ENCODE results near the gene GJA4. TPM values are rescaled to one million over a fixed set of nuclear protein-coding genes. Genes with fewer than 3 reads are reported as not detected.

The GJA4 gene
- total and polyA plus RNA-seq, 8 donors = 21.1 to 34.7 (median 29.1) TPM

DNA sequence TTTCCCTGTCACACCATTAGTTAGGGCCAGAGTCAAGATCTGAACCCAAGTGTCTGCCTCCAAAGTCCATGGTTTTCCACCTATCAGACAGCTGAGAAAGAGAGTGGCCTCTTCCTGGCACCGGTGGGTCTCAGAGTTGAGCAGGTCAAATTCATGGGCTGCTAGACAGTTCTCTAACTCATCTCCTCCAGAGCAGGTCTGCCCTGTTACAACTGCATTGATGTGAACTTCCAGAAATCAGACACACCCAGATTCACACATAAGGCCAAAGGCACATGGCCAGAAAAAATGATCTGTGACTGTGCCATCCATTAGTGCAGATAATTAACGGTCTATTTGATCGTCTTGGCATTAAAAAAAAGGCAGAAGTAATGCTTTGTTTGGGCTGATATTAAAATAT lies 49.3 kb downstream of the GJA4 start:
- H3K4me1 ChIP-seq = peaks cover 0 to 22% of the 10 kb centered on the region in 2 donors
- no peaks in the 10 kb centered on the region for H3K27me3 ChIP-seq
- DNase-seq = no peak
- no peak for ATAC-seq
- no peak for TF ChIP-seq CTCF (IDR thresholded peaks at IDR 0.05)
- H3K36me3 ChIP-seq = no peaks in the 10 kb centered on the region
- H3K9me3 ChIP-seq = no peaks in the 10 kb centered on the region
- intact Hi-C loops (cut with DNase I) = no loop called here
- no peak overlapping the region for H3K4me3 ChIP-seq
- H3K27ac ChIP-seq = peak overlapping the region in 1 of 2 donors; percentile 42

DNA sequence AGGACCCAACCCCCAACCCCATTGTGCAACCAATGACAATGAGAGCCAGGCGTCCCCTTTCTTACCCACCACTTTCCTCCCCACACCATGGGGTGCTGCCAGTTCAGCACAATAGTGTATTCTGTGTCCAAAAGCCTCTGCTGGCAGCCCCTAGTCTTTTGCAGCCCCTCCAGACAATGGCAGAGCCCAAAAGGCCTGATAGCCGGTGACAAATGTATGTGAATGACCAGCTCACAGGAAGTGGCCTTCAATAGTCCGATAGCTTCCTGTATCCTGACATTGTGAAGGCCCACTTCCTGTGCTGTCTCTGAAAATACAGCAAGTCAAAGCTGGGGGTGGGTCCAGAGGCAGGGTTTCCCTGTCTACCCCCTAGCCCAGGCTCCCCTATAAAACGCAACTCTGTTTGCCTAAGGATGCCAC lies 50.2 kb downstream of the GJA4 start:
- TF ChIP-seq CTCF (IDR thresholded peaks at IDR 0.05) = no peak
- peak overlapping the region; percentile 42 to 57 for H3K27ac ChIP-seq
- ATAC-seq (peak; percentile 36), DNase-seq (no peak)
- H3K27me3 ChIP-seq = no peaks in the 10 kb centered on the region
- intact Hi-C loops (cut with DNase I) = no loop called here
- peaks cover 0 to 9% of the 10 kb centered on the region in 2 donors for H3K36me3 ChIP-seq
- H3K4me3 ChIP-seq = no peak overlapping the region
- H3K4me1 ChIP-seq = peaks cover 0 to 29% of the 10 kb centered on the region in 2 donors
- H3K9me3 ChIP-seq = no peaks in the 10 kb centered on the region

DNA sequence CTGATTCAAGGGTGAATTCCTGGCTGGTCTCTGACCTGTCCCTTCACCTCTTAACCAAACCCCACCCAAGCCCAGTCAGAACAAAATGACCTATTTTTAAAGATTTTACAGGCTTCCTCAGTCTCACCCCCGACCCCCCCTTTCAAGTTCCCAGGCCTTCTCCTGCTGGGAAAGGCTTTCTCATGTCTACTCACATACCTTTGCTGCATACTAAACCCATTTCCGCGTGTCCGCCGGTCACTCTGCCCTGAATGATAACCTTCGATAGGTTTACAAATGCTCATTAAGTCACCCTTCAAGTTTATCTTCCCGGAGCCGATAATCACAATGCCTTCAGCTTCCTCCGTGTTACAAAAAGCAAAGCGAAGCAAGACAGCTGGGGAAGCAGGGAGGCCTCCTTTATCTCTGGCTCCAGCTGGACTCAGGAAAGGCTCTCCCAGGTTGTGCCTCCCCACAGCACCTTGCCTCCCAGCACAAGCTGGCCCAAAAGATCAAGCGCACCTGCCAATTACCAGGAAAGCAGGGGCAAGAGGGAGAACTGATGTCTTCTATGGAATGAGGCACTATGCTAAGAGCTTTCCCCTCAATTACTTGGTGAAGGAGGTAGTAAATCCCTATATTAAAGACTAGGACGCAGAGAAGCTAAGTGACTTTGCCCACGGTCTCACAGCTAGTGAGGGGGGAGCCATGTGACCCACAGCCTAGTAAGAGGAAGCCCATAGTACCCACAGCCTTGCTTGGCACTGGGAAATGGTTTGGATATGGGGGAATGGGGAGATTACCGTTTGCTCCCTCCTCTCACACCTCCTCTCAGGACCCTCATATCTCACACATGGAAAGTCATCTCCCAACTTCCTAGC lies 50.8 kb downstream of the GJA4 start:
- DNase-seq (no peak), ATAC-seq (no peak)
- H3K4me1 ChIP-seq = peaks cover 0 to 35% of the 10 kb centered on the region in 2 donors
- peak overlapping the region; percentile 42 to 57 for H3K27ac ChIP-seq
- no peak overlapping the region for H3K4me3 ChIP-seq
- no peaks in the 10 kb centered on the region for H3K9me3 ChIP-seq
- intact Hi-C loops (cut with DNase I) = no loop called here
- H3K36me3 ChIP-seq = peaks cover 0 to 15% of the 10 kb centered on the region in 2 donors
- no peaks in the 10 kb centered on the region for H3K27me3 ChIP-seq
- TF ChIP-seq CTCF (IDR thresholded peaks at IDR 0.05) = no peak

- intact Hi-C loops (cut with DNase I) = no loop called here
- Histone ChIP-seq H3K27ac (peak overlapping the region in 1 of 2 donors; percentile 42), H3K9me3 (no peaks in the 10 kb centered on the region), H3K36me3 (peaks cover 0 to 19% of the 10 kb centered on the region in 2 donors), H3K4me1 (peaks cover 0 to 40% of the 10 kb centered on the region in 2 donors), H3K27me3 (no peaks in the 10 kb centered on the region), H3K4me3 (no peak overlapping the region)
- ATAC-seq = peak; percentile 35
- TF ChIP-seq CTCF (IDR thresholded peaks at IDR 0.05) = no peak
- DNase-seq = no peak
These were observed 51.4 kb downstream of the GJA4 start for GRCh38 chr1:34844252-34844634.

Other genes with a start within 250 kb of the GJA4 start
- under 1 TPM in 1 of 2 donors, not detected in 1; 0.21 TPM for gene GJB5, start 38.0 kb upstream of the GJA4 start, total RNA-seq
- gene GJB5, start 38.0 kb upstream of the GJA4 start, polyA plus RNA-seq (ENCODE audit: insufficient read length in 6 of 6) = under 1 TPM in 5 of 6 donors, not detected in 1; 0.17 to 0.43 (median 0.24) TPM
- gene GJB4, start 33.3 kb upstream of the GJA4 start, total RNA-seq = not detected
- gene GJB4, start 33.3 kb upstream of the GJA4 start, polyA plus RNA-seq (ENCODE audit: insufficient read length in 6 of 6) = under 1 TPM in 2 of 6 donors, not detected in 4; 0.06 to 0.08 TPM
- 1 to 10 TPM in 1 of 2 donors, under 1 TPM in 1; 0.68 to 2.0 TPM for gene GJB3, start 11.8 kb upstream of the GJA4 start, total RNA-seq
- gene GJB3, start 11.8 kb upstream of the GJA4 start, polyA plus RNA-seq (ENCODE audit: insufficient read length in 6 of 6) = under 1 TPM in 2 of 6 donors, not detected in 4; 0.15 to 0.26 TPM
- gene SMIM12, start 66.8 kb downstream of the GJA4 start, total RNA-seq = 10 to 100 TPM; 29.2 to 53.0 TPM
- gene SMIM12, start 66.8 kb downstream of the GJA4 start, polyA plus RNA-seq (ENCODE audit: insufficient read length in 6 of 6) = 10 to 100 TPM; 21.4 to 32.7 (median 25.8) TPM
- gene DLGAP3, start 136.7 kb downstream of the GJA4 start, total RNA-seq = under 1 TPM; 0.12 to 0.42 TPM
- under 1 TPM; 0.11 to 0.46 (median 0.13) TPM for gene DLGAP3, start 136.7 kb downstream of the GJA4 start, polyA plus RNA-seq (ENCODE audit: insufficient read length in 6 of 6)
- 10 to 100 TPM; 35.2 to 43.1 TPM for gene TMEM35B, start 192.3 kb downstream of the GJA4 start, total RNA-seq
- gene TMEM35B, start 192.3 kb downstream of the GJA4 start, polyA plus RNA-seq (ENCODE audit: insufficient read length in 6 of 6) = 10 to 100 TPM; 28.1 to 33.3 (median 29.5) TPM
- gene ZMYM6, start 238.9 kb downstream of the GJA4 start, total RNA-seq = 10 to 100 TPM; 19.7 to 20.5 TPM
- 10 to 100 TPM; 19.8 to 23.8 (median 22.8) TPM for gene ZMYM6, start 238.9 kb downstream of the GJA4 start, polyA plus RNA-seq (ENCODE audit: insufficient read length in 6 of 6)